PC-3 (cell line): ENCODE measurements around the gene PXN.

Experiments used
- CTCF ChIP-seq: fragments of 300-600 bp; sonication (generic); conservative IDR thresholded peaks from 2 replicates; pipeline ENCODE4 v1.5.1; 2017; ENCODE audit warnings: antibody characterized with exemption, low read depth, mild to moderate bottlenecking, low read length
- EZH2phosphoT487 ChIP-seq: fragments of 300-600 bp; sonication (generic); IDR thresholded peaks from 2 replicates; pipeline ENCODE4 v1.6.1; 2018; ENCODE audit warnings: mild to moderate bottlenecking, antibody characterized with exemption, low read length, borderline replicate concordance

DNA sequence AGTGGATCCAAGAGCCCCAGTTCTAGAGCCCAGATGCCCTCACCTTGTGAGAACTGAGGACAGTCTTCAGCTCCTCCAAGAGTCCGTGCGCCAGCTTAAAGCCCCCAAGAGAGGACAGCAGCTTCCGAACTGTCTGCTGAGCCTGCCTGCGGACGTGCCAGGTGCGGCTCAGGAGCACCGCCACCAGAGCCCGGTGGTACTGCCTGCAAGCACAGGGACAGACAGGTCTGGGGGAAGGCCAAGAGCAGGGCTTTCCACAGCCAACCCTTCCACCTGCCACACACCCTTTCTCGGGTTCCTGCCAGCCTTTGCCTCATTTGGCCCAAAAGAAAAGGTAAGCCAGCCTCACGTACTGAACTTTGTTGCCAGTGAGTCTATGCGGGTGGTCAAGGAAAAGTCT is 101.2 kb downstream of the PXN start:
- TF ChIP-seq CTCF (no peak), EZH2phosphoT487 (no peak)
